GM19467 (cell line): ENCODE data around the gene JAG2.
"Not testable (repeated sequence)": the region's sequence is repeated elsewhere in the genome, so short reads cannot be mapped to it uniquely, and the experiment has no call there.

Source experiments
- ATAC-seq: cut with Tn5 transposase; IDR thresholded peaks from one replicate; pipeline ENCODE4 v1.9.1; 2021; ENCODE audit warnings: mild to moderate bottlenecking, moderate library complexity; ENCODE audit not compliant: unreplicated experiment

The JAG2 gene

DNA sequence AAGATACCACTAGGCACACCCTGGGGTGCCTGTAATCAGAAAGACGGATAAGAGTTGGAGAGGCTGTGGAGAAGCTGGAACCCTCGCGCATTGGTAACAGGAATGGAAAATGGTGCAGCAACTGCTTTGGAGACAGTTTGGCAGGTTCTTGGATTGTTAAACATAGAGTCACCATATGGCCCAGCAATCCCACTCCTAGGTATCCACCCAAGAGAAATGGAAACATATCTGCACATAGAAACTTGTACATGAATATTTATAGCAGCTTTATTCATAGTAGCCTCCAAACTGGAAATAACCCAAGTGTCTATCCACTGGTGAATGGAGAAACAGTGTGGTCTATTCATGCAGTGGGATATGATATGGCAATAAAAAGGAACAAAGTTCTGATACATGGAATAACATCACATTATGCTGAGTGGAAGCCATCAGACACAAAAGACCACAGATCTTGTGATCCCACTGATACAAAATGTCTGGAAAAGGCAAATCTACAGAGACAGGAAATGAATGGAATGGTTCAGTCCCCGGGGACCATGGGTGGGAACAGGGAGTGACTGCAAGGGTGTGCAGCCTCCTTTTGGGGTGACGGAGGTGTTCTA, 45.4 kb downstream of the JAG2 start:
- no peak for ATAC-seq

DNA sequence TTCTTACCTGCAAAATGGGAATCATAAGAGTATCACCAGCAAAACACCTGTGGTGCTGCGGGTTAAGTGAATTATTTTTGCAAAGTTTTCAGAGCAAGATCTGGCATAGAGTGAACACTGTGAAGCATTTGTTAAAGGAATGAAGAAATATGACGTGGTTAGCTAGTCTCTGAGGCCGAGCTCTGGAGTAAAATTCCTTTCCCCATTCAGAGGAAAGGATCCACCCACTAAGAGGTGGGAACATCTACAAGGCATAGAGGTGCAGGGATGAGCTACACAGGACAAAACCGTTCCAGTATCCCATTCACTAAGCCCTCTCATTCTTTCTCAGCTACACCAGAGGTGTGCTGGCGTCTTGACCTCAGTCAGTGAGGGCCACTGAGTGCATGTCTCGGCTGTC, 48.5 kb downstream of the JAG2 start:
- no peak for ATAC-seq

DNA sequence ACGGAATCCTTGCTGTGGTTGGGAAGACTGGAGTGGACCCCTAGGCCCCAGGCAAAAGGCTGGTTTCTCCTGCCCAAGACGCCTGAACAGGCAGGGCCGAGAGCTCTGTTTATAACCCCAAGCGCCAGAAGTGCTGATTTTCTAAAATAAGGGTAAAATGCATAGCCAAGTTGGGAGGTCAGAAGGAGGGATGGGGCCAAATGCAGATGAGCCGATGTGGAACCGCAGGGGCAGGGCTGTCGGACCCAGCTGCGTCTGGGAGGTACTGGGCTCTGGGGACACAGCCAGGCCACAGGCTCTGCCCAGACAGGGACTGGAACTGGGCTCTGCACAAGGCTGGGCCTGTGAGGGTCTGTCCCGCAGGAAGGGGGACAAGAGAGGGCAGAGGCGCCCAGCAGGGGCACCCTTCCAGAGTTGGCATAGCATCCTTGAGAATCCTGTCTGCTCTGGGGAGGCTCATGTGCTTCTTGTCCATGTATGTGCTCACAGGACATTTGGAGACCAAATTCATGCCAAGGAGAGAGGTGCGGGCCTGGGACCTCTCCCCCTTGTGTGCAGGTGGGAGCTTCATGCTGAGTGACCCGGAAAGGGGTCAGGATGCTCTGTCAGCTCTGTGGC, 49.1 kb downstream of the JAG2 start:
- no peak for ATAC-seq

DNA sequence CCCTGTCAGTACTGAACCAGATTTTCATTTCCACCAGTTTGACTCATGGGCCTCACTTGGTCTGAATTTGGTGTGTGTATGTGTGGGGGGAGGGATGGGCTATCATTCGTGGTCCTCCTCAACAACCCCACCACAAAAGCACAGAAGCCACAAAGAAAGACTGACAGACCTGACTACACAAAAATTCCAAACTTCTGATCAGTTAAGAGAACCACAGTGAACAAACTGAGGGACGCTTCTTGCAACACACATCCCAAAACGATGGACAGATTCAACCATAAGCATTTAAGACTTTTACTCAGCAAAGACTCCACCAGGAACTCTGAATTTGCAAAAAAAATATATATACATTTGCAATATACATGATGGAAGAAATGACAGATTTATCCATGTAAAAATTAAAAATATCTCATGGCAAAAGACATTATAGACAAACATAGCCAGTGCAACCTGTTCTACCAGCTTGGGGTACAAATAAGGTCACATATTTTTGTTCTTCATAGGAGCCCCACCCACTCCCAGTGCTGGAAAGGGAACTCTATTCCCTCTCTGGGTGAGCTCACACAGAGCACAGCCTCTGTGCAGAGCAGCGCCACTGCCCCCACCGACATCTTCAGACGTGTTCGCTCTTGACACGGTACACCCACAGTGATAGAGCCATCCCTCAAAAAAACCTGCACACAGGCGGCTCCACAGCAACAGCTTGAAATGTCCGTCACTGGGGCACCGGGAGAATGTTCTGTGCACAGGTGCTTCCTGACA, 49.7 kb downstream of the JAG2 start:
- no peak for ATAC-seq

DNA sequence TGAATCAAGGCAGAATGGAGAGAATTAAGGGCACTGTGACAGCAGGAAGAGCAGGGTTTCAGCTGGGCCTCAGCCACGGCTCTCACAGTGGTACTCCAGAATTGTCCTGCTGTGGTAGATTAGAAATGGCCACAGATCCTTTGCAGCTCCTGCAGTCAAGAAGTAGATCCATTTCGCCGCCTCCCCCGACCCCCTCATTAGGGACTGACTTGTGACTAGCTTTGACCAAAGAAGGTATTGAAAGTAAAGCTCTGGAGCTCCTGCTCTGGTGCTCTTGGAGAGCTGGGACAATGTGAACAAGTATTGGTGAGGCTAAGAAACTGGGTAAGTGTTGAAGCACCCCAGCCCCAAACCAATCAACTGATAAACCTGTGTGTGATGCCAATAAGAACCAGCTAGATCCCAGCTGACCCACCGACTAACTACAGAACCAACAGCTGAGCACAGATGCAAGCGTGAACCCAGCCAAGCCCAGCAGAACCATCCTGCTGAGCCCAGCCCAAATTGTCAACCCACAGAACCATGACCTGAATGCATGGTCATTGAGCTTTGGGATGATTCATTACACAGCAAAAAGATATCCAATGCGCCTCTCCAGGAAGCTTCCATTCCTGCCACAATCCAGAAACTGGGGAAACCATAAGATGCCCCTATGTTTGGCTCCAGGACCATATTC, 50.7 kb downstream of the JAG2 start:
- ATAC-seq = no peak

DNA sequence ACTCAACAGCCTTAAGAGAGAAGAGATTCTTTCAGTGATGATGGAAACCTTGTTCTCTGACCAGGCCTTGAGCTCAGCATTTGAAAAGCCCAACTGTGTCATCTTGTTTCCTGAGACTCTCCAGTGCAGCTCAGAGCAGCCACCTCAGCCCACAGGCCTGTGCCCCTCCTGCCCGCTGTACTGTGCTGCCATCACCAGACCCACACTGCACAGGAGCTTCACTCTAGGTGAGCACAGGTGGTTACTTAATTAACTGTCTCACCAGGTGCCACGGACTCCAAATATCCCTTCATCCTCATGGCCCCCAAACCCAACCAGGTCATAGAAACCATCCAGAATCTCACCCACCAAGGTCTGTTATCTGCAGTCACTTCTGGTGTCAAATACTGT, 51.3 kb downstream of the JAG2 start:
- no peak for ATAC-seq

DNA sequence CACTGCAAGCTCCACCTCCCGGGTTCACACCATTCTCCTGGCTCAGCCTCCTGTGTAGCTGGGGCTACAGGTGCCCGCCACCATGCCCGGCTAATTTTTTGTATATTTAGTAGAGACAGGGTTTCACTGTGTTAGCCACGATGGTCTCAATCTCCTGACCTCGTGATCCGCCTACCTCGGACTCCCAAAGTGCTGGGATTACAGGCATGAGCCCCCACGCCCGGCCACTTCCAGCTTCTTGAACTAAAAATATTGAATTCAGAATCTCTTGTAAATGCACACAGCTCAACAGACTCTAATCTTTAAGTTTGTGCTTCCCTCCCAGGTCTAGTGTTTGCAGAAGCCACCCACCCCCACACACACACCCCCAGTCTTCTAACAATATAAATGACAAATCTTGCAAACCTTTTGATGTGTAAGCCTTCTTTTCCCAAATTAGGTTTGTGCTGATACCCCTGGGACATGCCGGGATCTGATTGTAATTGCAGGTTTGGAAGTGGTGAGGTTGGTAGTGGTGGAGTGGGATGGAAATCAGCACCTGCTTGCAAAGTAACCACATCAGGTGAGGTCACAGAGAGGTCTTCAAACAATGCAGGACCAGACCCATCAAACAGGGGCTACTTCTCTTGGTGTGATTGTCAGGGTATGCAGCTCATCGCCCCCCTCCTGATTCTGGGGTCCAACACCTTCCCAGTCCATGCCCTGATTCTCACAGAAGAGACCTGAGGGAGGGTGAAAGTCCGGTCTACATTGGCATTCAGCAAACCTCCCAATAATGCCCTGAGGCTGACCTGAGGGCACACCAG, 51.9 kb downstream of the JAG2 start:
- ATAC-seq = no peak

DNA sequence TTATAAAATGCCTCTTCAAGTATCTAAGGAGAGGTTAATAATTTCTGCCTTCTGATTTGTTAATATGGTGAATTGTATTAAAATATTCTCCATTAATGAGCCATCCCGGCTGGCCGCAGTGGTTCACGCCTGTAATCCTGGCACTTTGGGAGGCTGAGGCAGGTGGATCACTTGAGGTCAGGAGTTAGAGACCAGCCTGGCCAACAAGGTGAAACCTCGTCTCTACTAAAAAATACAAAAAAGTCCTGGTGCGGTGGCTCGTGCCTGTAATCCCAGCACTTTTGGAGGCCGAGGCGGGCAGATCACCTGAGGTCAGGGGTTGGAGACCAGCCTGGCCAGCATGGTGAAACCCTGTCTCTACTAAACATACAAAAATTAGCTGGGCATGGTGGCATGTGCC, 59.3 kb downstream of the JAG2 start:
- not testable (repeated sequence) for ATAC-seq

DNA sequence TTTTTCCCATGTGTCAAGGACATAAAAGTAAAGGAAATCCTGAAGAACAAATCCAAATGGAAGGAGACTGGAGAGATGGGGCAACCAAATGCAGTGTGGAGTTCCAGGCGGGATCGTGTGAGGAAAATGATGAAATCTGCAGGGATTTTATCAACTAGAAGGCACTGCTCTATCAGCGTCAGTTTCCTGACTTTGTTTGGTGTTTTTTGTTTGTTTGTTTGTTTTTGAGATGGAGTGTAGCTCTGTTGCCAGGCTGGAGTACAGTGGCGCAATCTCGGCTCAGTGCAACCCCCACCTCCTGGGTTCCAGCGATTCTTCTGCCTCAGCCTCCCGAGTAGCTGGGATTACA, 60.1 kb downstream of the JAG2 start:
- no peak for ATAC-seq

DNA sequence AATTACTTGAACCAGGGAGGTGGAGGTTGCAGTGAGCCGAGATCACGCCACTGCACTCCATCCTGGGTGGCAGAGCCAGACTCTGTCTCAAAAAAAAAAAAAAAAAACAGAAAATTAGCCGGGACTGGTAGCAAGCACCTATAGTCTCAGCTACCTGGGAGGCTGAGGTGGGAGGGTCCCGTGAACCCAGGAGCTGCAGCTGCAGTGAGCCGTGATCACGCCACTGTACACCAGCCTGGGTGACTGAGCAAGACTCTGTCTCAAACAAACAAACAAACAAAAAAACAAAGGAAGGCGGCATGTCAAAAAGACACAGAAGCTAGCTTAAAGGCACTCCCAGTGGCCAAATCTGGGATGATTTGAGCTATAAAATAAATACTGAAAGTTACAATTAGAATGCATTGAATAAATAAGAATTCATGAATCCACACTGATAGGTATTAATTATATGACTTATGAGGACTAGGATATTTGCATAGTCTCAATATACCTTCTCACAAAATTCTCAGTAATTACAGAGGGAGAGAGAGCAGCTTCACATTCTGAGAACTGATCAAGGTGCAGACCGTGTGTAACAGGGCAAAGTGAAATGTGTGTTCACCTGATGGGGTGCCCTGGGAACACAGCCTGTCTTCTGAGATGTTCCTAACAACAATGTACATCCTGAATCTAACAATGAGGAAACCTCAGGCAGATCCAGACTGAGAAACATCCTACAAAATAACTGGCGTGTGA, 60.6 kb downstream of the JAG2 start:
- ATAC-seq = no peak

DNA sequence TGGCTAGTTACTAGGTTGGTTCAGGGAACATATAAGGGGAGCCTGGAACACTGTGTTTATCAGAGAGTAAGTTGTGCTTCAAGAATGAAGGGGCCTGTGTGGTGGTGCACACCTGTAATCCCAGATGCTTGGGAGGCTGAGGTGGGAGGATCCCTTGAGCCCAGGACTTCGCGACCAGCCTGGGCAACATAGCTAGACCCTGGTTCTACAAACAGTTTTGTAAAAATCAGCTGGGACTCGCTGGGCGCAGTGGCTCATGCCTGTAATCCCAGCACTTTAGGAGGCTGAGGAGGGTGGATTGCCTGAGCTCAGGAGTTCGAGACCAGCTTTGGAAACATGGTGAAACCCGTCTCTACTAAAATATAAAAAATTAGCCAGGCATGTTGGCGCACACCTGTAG, 61.2 kb downstream of the JAG2 start:
- ATAC-seq = no peak

DNA sequence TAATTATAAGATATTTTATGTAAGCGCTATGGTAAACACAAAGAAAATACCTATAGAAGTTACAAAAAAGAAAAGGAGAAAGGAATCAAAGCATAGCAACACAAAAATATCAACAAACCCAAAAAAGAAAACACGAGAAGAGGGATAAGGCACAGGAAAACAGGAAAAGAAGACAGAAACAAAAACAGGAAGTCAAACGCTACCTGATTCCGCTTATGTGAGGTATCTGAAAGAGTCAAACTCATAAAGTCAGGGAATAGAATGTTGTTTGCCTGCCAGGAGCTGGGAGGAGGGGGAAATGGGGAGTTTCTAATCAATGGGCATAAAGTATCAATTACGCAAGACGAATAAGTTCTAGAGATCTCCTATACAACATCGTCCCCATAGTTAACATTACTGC, 63.4 kb downstream of the JAG2 start:
- no peak for ATAC-seq

DNA sequence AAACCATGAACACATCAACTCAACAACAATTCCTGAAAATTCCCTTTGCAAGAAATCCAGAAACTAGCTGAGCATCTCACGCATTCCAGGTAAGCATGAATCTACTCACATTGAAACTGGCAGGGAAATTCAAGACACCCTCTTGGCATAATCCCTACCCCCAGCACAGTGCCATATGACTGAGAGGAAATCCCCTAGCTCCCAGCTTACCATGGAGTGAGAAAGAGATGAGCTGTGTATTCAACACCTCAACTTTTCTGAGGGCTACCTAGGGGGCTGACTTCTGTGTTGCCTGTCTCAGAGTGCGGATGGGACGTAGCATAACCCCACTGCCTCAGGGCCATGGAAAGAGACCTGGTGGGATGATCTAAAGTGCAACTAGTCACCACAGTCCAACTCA, 65.7 kb downstream of the JAG2 start:
- no peak for ATAC-seq

DNA sequence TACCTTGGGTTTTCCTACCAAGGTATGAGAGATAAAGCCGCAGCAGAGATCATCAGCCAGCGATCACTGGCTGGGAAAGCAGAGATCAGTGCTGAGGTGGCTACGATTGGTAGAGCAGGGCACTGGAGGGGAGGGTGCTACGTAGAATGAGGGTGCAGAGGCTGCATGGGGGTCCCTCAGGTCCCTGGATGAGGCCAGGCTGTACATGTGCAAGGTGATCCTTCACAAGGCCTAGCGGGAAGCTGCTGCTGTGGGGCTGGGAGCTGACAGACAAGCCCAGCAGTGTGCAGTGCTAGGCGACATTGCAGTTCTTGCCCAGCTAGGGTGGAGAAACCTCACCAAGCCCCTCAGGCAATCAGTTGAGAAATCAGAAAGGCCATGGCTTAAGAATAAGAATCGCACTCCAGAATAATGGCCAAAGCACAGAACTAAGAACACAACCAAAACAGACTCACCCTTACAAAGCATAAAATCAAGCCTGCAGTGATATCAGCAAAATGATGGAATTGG, 66.2 kb downstream of the JAG2 start:
- ATAC-seq = no peak

DNA sequence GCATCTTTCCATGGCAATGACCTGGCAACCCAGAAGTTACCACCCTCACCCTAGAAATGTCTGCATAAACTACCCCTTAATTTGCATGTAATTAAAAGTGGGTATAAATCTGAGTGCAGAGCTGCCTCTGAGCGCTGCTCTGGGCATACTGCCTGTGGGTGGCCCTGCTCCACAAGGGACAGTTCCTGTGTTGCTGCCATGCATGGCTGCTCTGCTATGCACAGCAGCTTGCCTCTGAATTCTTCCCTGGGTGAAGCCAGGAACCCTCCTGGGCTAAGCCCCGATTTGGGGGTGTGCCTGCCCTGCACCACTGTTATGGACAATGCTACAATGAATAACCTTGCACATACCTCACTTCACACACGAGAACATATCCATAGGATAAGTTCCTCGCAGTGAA, 67.7 kb downstream of the JAG2 start:
- ATAC-seq = no peak

DNA sequence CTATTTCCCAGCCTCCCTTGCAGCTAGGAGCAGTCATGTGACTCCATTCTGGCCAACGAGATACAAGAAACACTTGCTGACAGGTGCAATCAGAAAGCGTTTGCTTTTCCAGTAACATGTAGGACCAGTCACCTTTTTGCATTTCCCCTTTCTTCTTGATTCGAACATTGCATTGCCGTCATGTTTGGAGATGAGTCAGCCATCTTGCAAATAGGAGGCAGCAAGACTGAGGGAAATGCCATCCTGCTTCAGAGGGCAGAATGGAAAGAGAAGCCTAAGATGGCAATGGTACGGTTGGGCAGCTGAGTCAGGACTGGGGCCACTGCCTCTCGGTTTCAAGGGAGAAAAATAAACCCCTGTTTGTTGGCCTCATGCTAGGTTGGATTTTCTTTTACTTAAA, 68.8 kb downstream of the JAG2 start:
- no peak for ATAC-seq

DNA sequence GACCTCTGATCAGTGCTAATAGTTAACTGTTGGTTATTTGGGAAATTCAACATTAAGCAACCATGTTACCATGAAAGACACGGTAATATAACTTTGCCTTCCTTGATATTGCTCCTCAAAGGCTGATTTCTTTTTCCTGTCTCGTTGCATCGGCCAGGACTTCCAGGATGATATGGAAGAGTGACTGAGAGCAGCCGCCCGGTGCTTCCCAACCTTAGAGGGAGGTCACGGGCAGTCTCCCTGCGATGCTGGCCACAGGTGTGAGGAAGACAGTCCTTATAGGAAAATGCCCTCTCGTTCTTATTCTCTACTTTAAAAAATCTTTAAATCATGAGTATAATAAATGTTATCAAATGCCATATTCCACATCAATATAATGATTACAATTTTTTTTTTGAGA, 70.3 kb downstream of the JAG2 start:
- no peak for ATAC-seq

DNA sequence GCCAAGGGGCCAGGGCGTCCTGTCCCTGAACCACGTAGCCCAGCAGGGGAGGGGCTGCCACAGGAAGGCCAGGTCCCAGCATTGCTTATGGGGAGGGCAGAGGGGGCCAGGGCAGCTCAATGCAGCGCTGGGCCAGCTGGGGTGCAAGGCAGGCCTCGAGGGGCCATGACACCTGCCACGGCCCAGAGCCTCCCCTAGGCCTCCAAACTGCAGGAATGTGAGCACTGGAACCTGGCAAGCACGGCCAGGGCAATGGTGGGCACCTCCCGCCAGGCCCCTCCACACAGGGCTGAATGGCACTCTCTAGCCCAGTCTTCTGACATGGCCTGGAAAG, 70.8 kb downstream of the JAG2 start:
- ATAC-seq = no peak

DNA sequence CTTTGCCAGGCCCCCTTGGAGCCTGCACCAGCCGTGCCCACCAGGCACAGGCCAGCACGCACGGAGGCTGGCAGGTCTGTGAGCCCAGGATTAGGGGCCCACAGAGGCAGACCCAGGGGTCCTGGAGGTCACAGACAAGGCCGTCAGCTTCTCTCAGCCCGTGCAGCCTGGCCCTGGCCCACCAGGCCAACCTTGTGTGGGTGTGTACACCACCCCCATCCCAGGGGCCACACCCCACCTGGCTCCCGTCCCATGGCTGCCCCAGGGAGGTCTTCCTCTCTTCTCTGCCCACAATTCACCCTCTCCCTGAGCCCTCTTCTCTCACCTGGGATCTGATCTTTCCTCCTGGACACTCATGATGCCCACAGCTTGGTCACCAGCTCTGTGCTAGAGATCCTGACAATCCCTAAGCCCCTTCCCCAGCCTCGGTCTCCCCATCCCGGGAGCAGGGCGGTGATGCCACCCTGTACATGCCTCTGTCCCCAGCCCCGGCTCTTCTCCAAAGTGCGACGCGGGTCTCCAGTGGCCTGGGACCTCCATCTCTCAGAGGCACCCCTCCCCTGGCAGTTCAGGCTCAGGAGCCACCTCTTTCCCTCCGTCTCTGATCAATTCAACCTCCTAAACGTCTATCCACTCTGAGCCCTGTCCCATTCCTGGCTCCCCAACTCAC, 72.2 kb downstream of the JAG2 start:
- ATAC-seq = no peak

DNA sequence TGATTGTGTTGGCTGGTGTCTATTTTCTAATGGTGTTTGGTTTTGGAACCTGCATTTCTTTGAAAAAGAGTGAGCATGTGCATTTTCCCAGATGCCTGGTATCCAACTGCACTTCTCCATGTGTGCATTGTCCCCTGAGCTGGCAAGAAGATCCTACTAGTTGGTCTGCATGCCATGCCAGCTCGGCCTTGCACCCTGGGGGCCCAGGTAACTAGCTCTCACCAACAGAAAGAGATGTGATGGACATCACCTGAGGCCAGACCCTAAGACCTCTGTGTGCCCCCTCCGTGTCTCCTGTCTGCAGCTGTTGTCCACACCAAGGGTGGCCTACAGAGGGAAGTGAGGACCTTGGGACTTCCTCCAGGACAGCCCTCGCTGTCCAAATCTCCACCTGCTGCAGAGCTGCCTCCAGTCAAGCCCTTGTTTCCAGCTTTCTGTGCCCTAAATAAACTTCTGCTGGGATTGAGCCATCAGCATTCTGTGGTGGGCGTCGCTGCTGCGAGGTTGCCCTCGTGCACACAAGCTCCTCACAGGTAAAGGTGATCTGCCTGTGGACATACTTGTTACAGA, 73.3 kb downstream of the JAG2 start:
- no peak for ATAC-seq
